Neural progenitor cell (in vitro differentiated cells): Measurements from ENCODE around the gene LRP4. TPM values are rescaled to one million over a fixed set of nuclear protein-coding genes. Genes with fewer than 3 reads are reported as not detected.

Experiments used
- DNase-seq: peaks from one replicate; pipeline ENCODE4 v3.0.0-alpha.2; 2016; ENCODE audit warnings: low spot score
- H2AFZ ChIP-seq: fragments of 200-600 bp; sonication (generic); replicated peaks from 2 replicates; pipeline ENCODE4 v1.6.1; 2016; ENCODE audit warnings: antibody characterized with exemption
- H3F3A ChIP-seq: fragments of 200-600 bp; sonication (generic); 2 replicates; pipeline ENCODE4 v1.6.1; 2016; ENCODE audit warnings: antibody characterized with exemption, low read depth
- H3K27ac ChIP-seq: fragments of 200-600 bp; sonication (generic); 2 replicates; pipeline ENCODE4 v1.5.1; 2016; ENCODE audit warnings: mild to moderate bottlenecking
- H3K27me3 ChIP-seq: fragments of 200-600 bp; sonication (generic); 2 replicates; pipeline ENCODE4 v1.6.1; 2016; ENCODE audit warnings: mild to moderate bottlenecking, moderate library complexity
- H3K36me3 ChIP-seq: fragments of 200-600 bp; sonication (generic); 2 replicates; pipeline ENCODE4 v1.5.1; 2016
- H3K4me1 ChIP-seq: fragments of 200-600 bp; sonication (generic); 2 replicates; pipeline ENCODE4 v1.6.1; 2016; ENCODE audit warnings: mixed run types
- H3K4me2 ChIP-seq: fragments of 200-600 bp; sonication (generic); 2 replicates; pipeline ENCODE4 v1.6.1; 2016
- H3K4me3 ChIP-seq: fragments of 200-600 bp; sonication (generic); 2 replicates; pipeline ENCODE4 v1.5.1; 2016
- H3K79me2 ChIP-seq: fragments of 200-600 bp; sonication (generic); 2 replicates; pipeline ENCODE4 v1.6.1; 2016; ENCODE audit warnings: low read depth
- H3K9ac ChIP-seq: fragments of 200-600 bp; sonication (generic); 2 replicates; pipeline ENCODE4 v1.6.1; 2016
- H3K9me3 ChIP-seq: fragments of 200-600 bp; sonication (generic); 2 replicates; pipeline ENCODE4 v1.5.1; 2016; ENCODE audit warnings: low read depth
- H4K20me1 ChIP-seq: fragments of 200-600 bp; sonication (generic); 2 replicates; pipeline ENCODE4 v1.6.1; 2016; ENCODE audit warnings: low read depth
- H3K27ac Mint-ChIP-seq: 3 replicates; pipeline ENCODE4 v1.8.0; 2021; ENCODE audit warnings: mixed read lengths
- H3K27me3 Mint-ChIP-seq: 2 replicates; pipeline ENCODE4 v1.8.0; 2022; ENCODE audit warnings: low read depth, mild to moderate bottlenecking, inconsistent platforms, moderate library complexity, mixed read lengths; ENCODE audit not compliant: insufficient read depth
- H3K36me3 Mint-ChIP-seq: 3 replicates; pipeline ENCODE4 v1.8.0; 2021; ENCODE audit warnings: mixed read lengths
- H3K4me1 Mint-ChIP-seq: 3 replicates; pipeline ENCODE4 v1.8.0; 2021; ENCODE audit warnings: mixed read lengths
- H3K4me3 Mint-ChIP-seq: 3 replicates; pipeline ENCODE4 v1.8.0; 2021; ENCODE audit warnings: mild to moderate bottlenecking, moderate library complexity, mixed read lengths
- H3K9me3 Mint-ChIP-seq: 3 replicates; pipeline ENCODE4 v1.8.0; 2020; ENCODE audit warnings: mixed read lengths
- EZH2 ChIP-seq: fragments of 200-600 bp; sonication (generic); IDR thresholded peaks from 2 replicates; pipeline ENCODE4 v1.6.1; 2017; ENCODE audit warnings: antibody characterized with exemption, mild to moderate bottlenecking, moderate library complexity
- EZH2phosphoT487 ChIP-seq: fragments of 200-600 bp; sonication (generic); IDR thresholded peaks from 2 replicates; pipeline ENCODE4 v1.6.1; 2017; ENCODE audit warnings: antibody characterized with exemption
- total RNA-seq: library from RNA; depleted of rRNA; stranded (reverse); fragments of >200 nt; gene quantifications from 2 replicates; pipeline ENCODE4 v1.2.3, GENCODE V29; 2015; ENCODE audit warnings: low replicate concordance
- TF ChIP-seq, protein P1 (sequence below): fragments of 200-600 bp; sonication (generic); IDR thresholded peaks from 2 replicates; pipeline ENCODE4 v1.5.1; 2017; ENCODE audit warnings: antibody characterized with exemption, mild to moderate bottlenecking

LRP4 gene
- total RNA-seq, 1 donor from 2014 or later = 12.0 TPM

DNA sequence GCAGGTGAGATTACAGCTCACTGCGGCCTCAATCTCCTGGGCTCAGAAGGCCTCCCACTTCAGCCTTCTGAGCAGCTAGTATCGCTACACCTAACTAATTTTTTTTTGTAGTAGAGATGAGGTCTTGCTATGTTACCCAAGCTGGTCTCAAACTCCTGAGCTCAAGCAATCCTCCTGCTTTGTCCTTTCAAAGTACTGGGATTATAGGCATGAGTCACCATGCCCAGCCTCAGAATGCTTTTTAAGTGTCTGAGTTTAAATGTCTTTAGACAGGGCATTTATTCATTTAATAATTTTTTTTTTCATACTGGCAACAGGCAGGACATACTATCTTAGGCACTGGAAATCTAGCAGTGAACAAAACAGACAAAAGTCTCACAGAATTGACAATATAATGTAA is 27.7 kb downstream of the LRP4 start:
- Mint-ChIP-seq H3K36me3 (peaks cover 40% of the 10 kb centered on the region), H3K27ac (no peak overlapping the region), H3K9me3 (no peaks in the 10 kb centered on the region), H3K4me1 (peaks cover 4% of the 10 kb centered on the region), H3K4me3 (no peak overlapping the region), H3K27me3 (peaks cover 2% of the 10 kb centered on the region)
- Histone ChIP-seq H4K20me1 (no peaks in the 10 kb centered on the region), H3K9ac (no peak overlapping the region), H3F3A (no peaks in the 10 kb centered on the region), H3K79me2 (no peaks in the 10 kb centered on the region), H3K9me3 (no peaks in the 10 kb centered on the region), H3K27me3 (no peaks in the 10 kb centered on the region), H3K36me3 (no peaks in the 10 kb centered on the region), H3K4me3 (no peak overlapping the region), H3K27ac (no peak overlapping the region), H3K4me2 (no peak overlapping the region), H3K4me1 (no peaks in the 10 kb centered on the region), H2AFZ (no peak overlapping the region)
- TF ChIP-seq EZH2 = no peak
- TF ChIP-seq EZH2phosphoT487 = no peak
- TF ChIP-seq, protein P1, sequence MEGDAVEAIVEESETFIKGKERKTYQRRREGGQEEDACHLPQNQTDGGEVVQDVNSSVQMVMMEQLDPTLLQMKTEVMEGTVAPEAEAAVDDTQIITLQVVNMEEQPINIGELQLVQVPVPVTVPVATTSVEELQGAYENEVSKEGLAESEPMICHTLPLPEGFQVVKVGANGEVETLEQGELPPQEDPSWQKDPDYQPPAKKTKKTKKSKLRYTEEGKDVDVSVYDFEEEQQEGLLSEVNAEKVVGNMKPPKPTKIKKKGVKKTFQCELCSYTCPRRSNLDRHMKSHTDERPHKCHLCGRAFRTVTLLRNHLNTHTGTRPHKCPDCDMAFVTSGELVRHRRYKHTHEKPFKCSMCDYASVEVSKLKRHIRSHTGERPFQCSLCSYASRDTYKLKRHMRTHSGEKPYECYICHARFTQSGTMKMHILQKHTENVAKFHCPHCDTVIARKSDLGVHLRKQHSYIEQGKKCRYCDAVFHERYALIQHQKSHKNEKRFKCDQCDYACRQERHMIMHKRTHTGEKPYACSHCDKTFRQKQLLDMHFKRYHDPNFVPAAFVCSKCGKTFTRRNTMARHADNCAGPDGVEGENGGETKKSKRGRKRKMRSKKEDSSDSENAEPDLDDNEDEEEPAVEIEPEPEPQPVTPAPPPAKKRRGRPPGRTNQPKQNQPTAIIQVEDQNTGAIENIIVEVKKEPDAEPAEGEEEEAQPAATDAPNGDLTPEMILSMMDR = no peak
- DNase-seq = no peak

DNA sequence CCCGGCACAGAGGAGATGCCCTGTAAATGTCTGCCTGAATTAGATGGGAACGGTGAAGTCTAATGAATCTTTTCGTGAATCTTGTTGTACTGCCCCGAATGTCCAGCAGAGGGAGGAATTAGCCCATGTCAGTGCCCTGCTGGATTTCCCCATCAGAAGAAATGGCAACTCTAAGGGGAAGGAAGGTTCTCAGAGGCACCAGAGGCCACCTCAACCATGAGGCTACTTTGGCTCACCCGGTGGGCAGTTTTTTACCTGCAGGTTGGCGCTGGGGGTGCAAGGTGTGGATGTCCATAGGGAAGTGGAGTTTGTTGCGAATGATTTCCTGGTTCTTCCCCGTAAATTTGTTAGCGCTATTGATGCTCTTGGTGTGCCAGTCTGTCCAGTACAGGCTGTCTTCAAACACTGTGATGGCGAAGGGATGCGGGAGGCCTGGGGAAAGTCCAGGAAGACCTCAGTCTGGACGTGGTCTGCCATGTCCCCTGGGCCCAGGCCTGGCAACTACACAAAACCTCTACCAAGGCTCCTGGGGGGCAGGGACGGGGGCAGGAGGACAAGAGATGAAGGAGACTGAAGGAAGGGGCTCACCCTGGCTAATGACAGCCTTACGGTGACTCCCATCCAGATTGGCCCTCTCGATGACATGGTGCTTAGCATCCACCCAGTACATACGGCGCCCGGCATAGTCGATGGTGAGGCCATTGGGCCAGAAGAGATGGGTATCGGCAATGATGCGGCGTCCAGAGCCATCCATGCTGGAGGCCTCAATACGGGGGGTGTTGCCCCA is 28.5 kb downstream of the LRP4 start:
- no peak overlapping the region for H2AFZ ChIP-seq
- H3K4me1 Mint-ChIP-seq = peaks cover 4% of the 10 kb centered on the region
- no peak for TF ChIP-seq EZH2phosphoT487
- TF ChIP-seq, protein P1 = peak; percentile 80
- H3K9me3 Mint-ChIP-seq = no peaks in the 10 kb centered on the region
- no peaks in the 10 kb centered on the region for H3K4me1 ChIP-seq
- DNase-seq = peak; percentile 82
- H3K79me2 ChIP-seq = no peaks in the 10 kb centered on the region
- no peak overlapping the region for H3K9ac ChIP-seq
- no peak overlapping the region for H3K27ac Mint-ChIP-seq
- H3K4me2 ChIP-seq = no peak overlapping the region
- H3K9me3 ChIP-seq = no peaks in the 10 kb centered on the region
- no peak overlapping the region for H3K4me3 Mint-ChIP-seq
- no peak overlapping the region for H3K4me3 ChIP-seq
- H3K27me3 Mint-ChIP-seq = peaks cover 2% of the 10 kb centered on the region
- H4K20me1 ChIP-seq = no peaks in the 10 kb centered on the region
- no peaks in the 10 kb centered on the region for H3F3A ChIP-seq
- no peaks in the 10 kb centered on the region for H3K36me3 ChIP-seq
- H3K27ac ChIP-seq = no peak overlapping the region
- H3K27me3 ChIP-seq = no peaks in the 10 kb centered on the region
- H3K36me3 Mint-ChIP-seq = peaks cover 37% of the 10 kb centered on the region

DNA sequence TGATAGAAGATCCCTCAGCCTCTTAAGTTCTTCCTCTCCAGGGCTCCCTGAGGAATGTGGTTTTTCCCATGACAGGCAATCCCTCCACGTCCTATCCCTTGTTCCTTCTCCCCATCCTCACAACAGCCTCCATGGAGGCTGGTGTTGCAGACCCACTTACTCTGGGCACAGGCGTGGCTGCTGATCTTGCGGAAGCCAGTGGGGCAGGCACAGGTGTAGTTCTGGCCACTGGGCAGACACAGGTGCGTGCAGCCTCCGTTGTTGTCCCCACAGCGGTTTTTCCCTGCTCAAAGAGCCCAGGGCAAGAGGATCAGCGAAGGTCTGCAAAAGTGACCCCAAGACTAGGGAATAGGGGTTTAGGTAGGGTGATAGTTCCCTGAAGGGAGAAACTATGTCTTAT is 29.1 kb downstream of the LRP4 start:
- Histone ChIP-seq H4K20me1 (no peaks in the 10 kb centered on the region), H3K4me3 (no peak overlapping the region), H3K27me3 (no peaks in the 10 kb centered on the region), H3K79me2 (no peaks in the 10 kb centered on the region), H3K9me3 (no peaks in the 10 kb centered on the region), H2AFZ (no peak overlapping the region), H3F3A (no peaks in the 10 kb centered on the region), H3K4me1 (no peaks in the 10 kb centered on the region), H3K9ac (no peak overlapping the region), H3K36me3 (no peaks in the 10 kb centered on the region), H3K27ac (no peak overlapping the region), H3K4me2 (no peak overlapping the region)
- TF ChIP-seq, protein P1 = no peak
- TF ChIP-seq EZH2 = no peak
- TF ChIP-seq EZH2phosphoT487 = no peak
- Mint-ChIP-seq H3K27me3 (peaks cover 2% of the 10 kb centered on the region), H3K4me3 (no peak overlapping the region), H3K36me3 (peaks cover 34% of the 10 kb centered on the region), H3K4me1 (peaks cover 4% of the 10 kb centered on the region), H3K9me3 (no peaks in the 10 kb centered on the region), H3K27ac (no peak overlapping the region)
- no peak for DNase-seq
